Superior temporal gyrus (tissue), 1 donor: Measurements from ENCODE around the gene GTF3C1.
"Not testable (repeated sequence)": the region's sequence is repeated elsewhere in the genome, so short reads cannot be mapped to it uniquely, and the experiment has no call there.

ENCODE experiments used
- DNase-seq: peaks from one replicate; pipeline ENCODE4 v3.0.0-alpha.2; 2016; ENCODE audit errors: extremely low spot score

The GTF3C1 gene

GRCh38 chr16:27444015-27444414 is 105.7 kb downstream of the GTF3C1 start:
- no peak for DNase-seq

DNA sequence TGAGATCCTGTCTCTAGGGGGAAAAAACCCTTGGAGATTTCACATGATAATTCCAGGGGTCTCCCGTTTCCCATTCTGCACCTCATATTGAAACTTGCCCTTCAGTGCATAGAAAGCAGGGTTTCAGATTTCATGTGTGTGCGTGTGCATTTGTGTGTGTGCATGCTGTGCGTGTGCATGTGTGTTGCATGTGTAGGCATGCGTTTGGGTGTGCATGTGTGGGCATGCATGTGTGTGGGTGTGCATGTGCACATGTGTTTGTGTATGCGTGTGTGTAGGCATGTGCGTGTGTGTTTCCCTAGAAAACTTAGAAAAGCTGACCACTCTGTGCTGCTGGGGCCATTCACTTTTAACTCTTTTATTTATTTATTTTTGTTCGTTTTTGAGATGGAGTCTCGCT is 107.7 kb downstream of the GTF3C1 start:
- DNase-seq = no peak

DNA sequence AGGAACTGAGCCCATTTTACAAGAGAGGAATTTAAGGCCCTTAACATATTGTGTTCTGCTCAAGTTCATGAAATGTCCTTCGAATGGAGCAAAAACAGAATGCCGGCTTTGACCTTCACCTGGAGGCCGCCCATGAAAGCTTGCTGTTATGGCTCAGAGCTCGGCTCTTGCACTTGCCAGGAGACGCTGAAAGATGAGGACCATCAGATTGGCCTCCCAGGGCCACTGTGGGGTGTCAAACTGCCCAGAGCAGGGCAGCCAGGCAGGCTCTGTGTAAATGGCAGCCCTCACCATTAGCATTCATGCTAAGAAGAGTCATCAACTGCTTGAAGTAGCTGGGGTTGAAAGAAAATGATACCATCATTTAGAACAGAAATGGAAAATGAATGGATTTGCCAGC is 108.4 kb downstream of the GTF3C1 start:
- DNase-seq = no peak

- no peak for DNase-seq
Observed at GRCh38 chr16:27439271-27440018, 110.3 kb downstream of the GTF3C1 start.

- DNase-seq = no peak
Observed at GRCh38 chr16:27437946-27438345, 111.8 kb downstream of the GTF3C1 start.

- DNase-seq = no peak
Observed at GRCh38 chr16:27436921-27437650, 112.6 kb downstream of the GTF3C1 start.

DNA sequence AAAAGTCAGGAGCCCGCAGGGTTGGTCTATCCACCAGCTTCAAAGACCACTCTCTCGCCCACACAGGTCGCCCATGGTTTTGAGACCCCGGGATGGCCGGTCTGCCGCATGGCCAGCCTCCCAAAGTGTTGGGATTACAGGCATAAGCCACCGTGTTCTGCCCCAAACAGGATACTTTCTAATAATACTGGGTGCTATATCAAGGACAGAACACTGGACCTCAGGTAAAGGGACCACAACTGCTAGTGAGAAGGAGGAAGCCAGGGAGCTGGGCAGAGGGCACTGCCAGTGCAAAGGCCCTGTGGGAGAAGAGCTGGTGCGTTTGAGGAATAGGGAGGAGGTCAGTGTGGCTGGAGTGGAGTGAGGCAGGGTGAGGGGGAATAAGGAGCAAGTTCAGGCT is 113.6 kb downstream of the GTF3C1 start:
- DNase-seq = no peak

DNA sequence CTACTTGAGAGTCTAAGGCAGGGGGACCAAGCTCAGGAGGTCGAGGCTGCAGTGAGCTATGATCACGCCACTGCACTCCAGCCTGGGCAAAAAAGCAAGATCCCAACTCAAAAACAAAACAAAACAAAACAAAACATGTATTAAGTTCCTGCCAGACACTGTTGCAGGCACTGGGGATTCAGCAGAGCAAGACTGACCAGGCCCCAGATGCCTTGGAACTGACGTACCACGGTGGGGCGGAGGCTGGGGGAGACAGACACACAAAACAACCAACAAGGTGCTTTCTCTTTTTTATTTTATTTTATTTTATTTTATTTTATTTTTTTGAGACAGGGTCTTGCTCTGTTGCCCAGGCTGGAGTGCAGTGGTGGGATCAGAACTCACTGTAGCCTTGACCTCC is 114.6 kb downstream of the GTF3C1 start:
- not testable (repeated sequence) for DNase-seq

- DNase-seq = no peak
Observed at GRCh38 chr16:27434141-27435051, 115.3 kb downstream of the GTF3C1 start.

DNA sequence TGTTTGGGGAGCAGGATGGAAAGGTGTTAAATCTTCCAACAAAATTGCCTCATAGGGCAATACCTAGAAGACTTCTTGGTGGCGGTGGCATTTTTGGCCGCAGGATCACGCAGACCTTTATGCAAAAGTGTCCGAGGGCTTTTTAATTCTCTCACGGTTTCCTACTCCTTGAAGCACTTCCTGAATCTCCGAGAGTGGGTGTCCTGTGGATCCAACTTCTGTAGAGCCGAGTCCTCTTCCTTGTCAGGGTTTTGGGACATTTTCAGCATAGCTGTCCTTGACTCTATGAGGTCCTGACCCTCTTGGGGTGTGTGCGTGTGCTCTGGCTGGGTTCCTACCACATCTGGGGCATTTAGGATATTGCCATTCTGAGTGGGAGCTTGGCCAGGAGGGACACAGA is 116.1 kb downstream of the GTF3C1 start:
- DNase-seq = no peak

DNA sequence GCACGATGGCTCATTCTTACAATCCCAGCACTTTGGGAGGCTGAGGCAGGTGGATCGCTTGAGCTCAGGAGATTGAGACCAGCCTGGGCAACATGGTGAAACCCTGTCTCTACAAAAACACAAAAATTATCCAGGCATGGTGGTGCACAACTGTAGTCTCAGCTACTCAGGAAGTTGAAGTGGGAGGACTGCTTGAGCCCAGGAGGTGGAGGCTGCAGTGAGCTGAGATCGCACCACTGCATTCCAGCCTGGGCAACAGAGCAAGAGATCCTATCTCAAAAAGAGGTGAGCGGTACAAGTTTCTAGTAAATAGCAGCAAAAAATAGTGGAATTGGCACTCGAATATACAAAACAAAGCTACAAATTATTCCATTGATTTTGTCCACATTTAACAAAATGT is 116.5 kb downstream of the GTF3C1 start:
- not testable (repeated sequence) for DNase-seq

- DNase-seq = no peak
Observed at GRCh38 chr16:27432558-27432957, 117.2 kb downstream of the GTF3C1 start.

GRCh38 chr16:27431773-27432532 is 117.8 kb downstream of the GTF3C1 start:
- DNase-seq = no peak

GRCh38 chr16:27430923-27431484 is 118.7 kb downstream of the GTF3C1 start:
- DNase-seq = no peak

DNA sequence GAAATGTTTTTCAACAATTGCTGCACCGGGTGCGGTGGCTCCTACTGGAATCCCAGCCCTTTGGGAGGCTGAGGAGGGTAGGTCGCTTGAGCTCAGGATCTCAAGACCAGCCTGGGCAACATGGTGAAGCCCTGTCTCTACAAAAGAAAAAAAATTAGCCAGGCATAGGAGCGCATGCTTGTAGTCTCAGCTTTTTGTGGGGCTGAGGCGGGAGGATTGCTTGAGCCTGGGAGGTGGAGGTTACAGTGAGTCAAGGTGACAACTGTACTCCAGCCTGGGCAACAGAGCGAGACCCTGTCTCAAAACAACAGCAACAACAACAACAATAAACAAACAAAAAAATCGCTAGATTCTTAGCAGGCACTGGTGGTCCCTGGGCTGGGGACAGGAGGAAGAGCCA is 119.2 kb downstream of the GTF3C1 start:
- no peak for DNase-seq

DNA sequence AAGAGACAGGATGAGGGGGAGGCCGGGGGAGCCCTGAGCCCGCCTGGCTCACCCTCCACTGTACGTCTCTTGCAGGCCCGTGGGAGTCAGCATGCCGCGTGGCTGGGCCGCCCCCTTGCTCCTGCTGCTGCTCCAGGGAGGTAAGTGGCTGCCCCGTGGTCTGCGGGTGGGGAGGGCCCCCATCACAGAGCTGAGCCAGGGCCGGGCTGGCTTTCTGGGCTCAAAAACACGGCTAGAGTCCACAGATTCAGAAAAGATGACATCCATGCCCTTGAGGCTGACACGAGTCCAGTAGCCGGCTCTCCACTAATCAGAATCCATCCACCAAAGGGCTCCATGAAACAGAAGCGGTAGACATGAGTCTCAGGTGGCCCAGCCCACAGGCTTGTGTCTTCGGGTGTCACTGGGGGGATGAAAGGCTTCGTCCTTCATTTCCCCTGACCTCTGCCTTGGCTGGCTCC is 119.7 kb downstream of the GTF3C1 start:
- no peak for DNase-seq

GRCh38 chr16:27429330-27429871 is 120.3 kb downstream of the GTF3C1 start:
- no peak for DNase-seq

- DNase-seq = no peak
Observed at GRCh38 chr16:27428026-27428785, 121.5 kb downstream of the GTF3C1 start.

GRCh38 chr16:27427538-27427937 is 122.2 kb downstream of the GTF3C1 start:
- DNase-seq = no peak
